HG02981 (cell line): ENCODE data around the gene GJE1.

Source experiments
- ATAC-seq: cut with Tn5 transposase; IDR thresholded peaks from one replicate; pipeline ENCODE4 v1.9.1; 2021; ENCODE audit warnings: mild to moderate bottlenecking, moderate library complexity; ENCODE audit not compliant: unreplicated experiment

Gene GJE1

GRCh38 chr6:142162780-142163179, 30.1 kb downstream of the GJE1 start:
- ATAC-seq, result no peak

GRCh38 chr6:142165227-142165626, 32.5 kb downstream of the GJE1 start:
- ATAC-seq, result no peak

- no peak for ATAC-seq
These were observed 34.3 kb downstream of the GJE1 start for GRCh38 chr6:142167071-142167470.

GRCh38 chr6:142167486-142167885, 34.8 kb downstream of the GJE1 start:
- no peak for ATAC-seq

- ATAC-seq, result no peak
These were observed 38.6 kb downstream of the GJE1 start for GRCh38 chr6:142171351-142171750.

- ATAC-seq, result no peak
These were observed 40.0 kb downstream of the GJE1 start for GRCh38 chr6:142172758-142173157.

GRCh38 chr6:142173980-142174379, 41.3 kb downstream of the GJE1 start:
- no peak for ATAC-seq

GRCh38 chr6:142174703-142175102, 42.0 kb downstream of the GJE1 start:
- no peak for ATAC-seq

GRCh38 chr6:142178129-142178528, 45.4 kb downstream of the GJE1 start:
- no peak for ATAC-seq

GRCh38 chr6:142182004-142182403, 49.3 kb downstream of the GJE1 start:
- no peak for ATAC-seq

- no peak for ATAC-seq
These were observed 50.6 kb downstream of the GJE1 start for GRCh38 chr6:142183351-142183750.

GRCh38 chr6:142184307-142184706, 51.6 kb downstream of the GJE1 start:
- no peak for ATAC-seq
